ENCODE results near the gene KLF6. TPM values are rescaled to one million over a fixed set of nuclear protein-coding genes. Genes with fewer than 3 reads are reported as not detected.

The KLF6 gene
- total RNA-seq, 2 experiments from 2014 or later = 19.2 to 43.0 TPM

- Histone ChIP-seq H3K27ac (ENCODE audit: low read depth, low read length, poor library complexity, severe bottlenecking) (no peak overlapping the region), H3K4me2 (ENCODE audit: low read length) (no peak overlapping the region), H3K9me3 (ENCODE audit: low read length) (no peaks in the 10 kb centered on the region), H4K20me1 (ENCODE audit: insufficient read depth, low read length) (no peaks in the 10 kb centered on the region), H2AFZ (ENCODE audit: low read length) (no peak overlapping the region), H3K9me2 (ENCODE audit: insufficient read depth, low read length) (no peaks in the 10 kb centered on the region), H3K4me1 (ENCODE audit: insufficient read depth, low read length, poor library complexity, severe bottlenecking) (peaks cover 11% of the 10 kb centered on the region), H3K79me2 (ENCODE audit: insufficient read depth, low read depth, low read length) (no peaks in the 10 kb centered on the region), H3K4me3 (ENCODE audit: low read depth, low read length, poor library complexity, severe bottlenecking) (no peak overlapping the region), H3K36me3 (ENCODE audit: insufficient read depth, low read length) (no peaks in the 10 kb centered on the region)
- intact Hi-C loops (cut with micrococcal nuclease; ENCODE audit: unreplicated experiment) = no loop called here
- CTCF ChIA-PET (ENCODE audit: unreplicated experiment) = no interaction called here
- no TSS peak for BruUV-seq (replicated peaks)
- TF ChIP-seq CTCF (conservative IDR thresholded peaks at IDR 0.05; ENCODE audit: low read length) (no peak), EZH2phosphoT487 (IDR thresholded peaks at IDR 0.05; ENCODE audit: borderline replicate concordance, low read depth, low read length) (no peak)
- DNase-seq (ENCODE audit: low spot score) = no peak
- POLR2A ChIA-PET = interaction anchor here (0.7 kb wide), 1 partner anchor 22 kb away, joined by 4 read pairs; no protein-coding TSS in a partner anchor
These were observed 40.9 kb upstream of the KLF6 start for GRCh38 chr10:3825862-3826351.

DNA sequence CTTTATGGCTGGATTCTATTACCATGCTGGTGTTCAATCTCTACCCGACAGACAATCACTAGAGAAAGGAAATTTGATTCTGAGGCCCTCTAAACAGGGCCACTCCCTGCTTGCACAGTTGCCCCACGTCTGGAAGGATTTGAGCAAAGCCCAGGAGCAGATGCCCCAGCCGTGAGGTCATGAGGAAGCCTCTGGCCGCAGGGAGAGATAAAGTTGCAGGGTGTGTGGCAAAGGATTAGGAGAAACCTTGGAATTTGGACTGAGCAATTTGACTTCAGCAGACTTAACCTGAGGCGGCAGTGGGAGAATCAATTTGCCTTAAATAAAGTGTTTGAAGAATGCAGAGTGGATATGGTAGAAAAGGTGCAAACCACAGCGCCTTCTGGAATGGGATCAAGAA, 40.2 kb upstream of the KLF6 start:
- DNase-seq (ENCODE audit: low spot score) = no peak
- BruUV-seq (replicated peaks) = no TSS peak
- H3K36me3 ChIP-seq (ENCODE audit: insufficient read depth, low read length) = no peaks in the 10 kb centered on the region
- H2AFZ ChIP-seq (ENCODE audit: low read length) = no peak overlapping the region
- ChIA-PET CTCF (ENCODE audit: unreplicated experiment) (no interaction called here), POLR2A (no interaction called here)
- no peaks in the 10 kb centered on the region for H3K9me2 ChIP-seq (ENCODE audit: insufficient read depth, low read length)
- H3K4me2 ChIP-seq (ENCODE audit: low read length) = no peak overlapping the region
- TF ChIP-seq CTCF (conservative IDR thresholded peaks at IDR 0.05; ENCODE audit: low read length) = no peak
- no peak for TF ChIP-seq EZH2phosphoT487 (IDR thresholded peaks at IDR 0.05; ENCODE audit: borderline replicate concordance, low read depth, low read length)
- no peak overlapping the region for H3K27ac ChIP-seq (ENCODE audit: low read depth, low read length, poor library complexity, severe bottlenecking)
- no peaks in the 10 kb centered on the region for H3K79me2 ChIP-seq (ENCODE audit: insufficient read depth, low read depth, low read length)
- no peak overlapping the region for H3K4me3 ChIP-seq (ENCODE audit: low read depth, low read length, poor library complexity, severe bottlenecking)
- H4K20me1 ChIP-seq (ENCODE audit: insufficient read depth, low read length) = no peaks in the 10 kb centered on the region
- H3K4me1 ChIP-seq (ENCODE audit: insufficient read depth, low read length, poor library complexity, severe bottlenecking) = peaks cover 11% of the 10 kb centered on the region
- intact Hi-C loops (cut with micrococcal nuclease; ENCODE audit: unreplicated experiment) = no loop called here
- no peaks in the 10 kb centered on the region for H3K9me3 ChIP-seq (ENCODE audit: low read length)

- Histone ChIP-seq H3K36me3 (ENCODE audit: insufficient read depth, low read length) (no peaks in the 10 kb centered on the region), H3K4me3 (ENCODE audit: low read depth, low read length, poor library complexity, severe bottlenecking) (no peak overlapping the region), H3K4me1 (ENCODE audit: insufficient read depth, low read length, poor library complexity, severe bottlenecking) (no peaks in the 10 kb centered on the region), H2AFZ (ENCODE audit: low read length) (no peak overlapping the region), H3K9me3 (ENCODE audit: low read length) (no peaks in the 10 kb centered on the region), H3K4me2 (ENCODE audit: low read length) (no peak overlapping the region), H3K27ac (ENCODE audit: low read depth, low read length, poor library complexity, severe bottlenecking) (no peak overlapping the region), H4K20me1 (ENCODE audit: insufficient read depth, low read length) (no peaks in the 10 kb centered on the region), H3K9me2 (ENCODE audit: insufficient read depth, low read length) (no peaks in the 10 kb centered on the region), H3K79me2 (ENCODE audit: insufficient read depth, low read depth, low read length) (no peaks in the 10 kb centered on the region)
- no TSS peak for BruUV-seq (replicated peaks)
- no peak for DNase-seq (ENCODE audit: low spot score)
- ChIA-PET CTCF (ENCODE audit: unreplicated experiment) (no interaction called here), POLR2A (interaction anchor here (1.2 kb wide), 1 partner anchor 18 kb away, joined by 3 read pairs; no protein-coding TSS in a partner anchor)
- TF ChIP-seq EZH2phosphoT487 (IDR thresholded peaks at IDR 0.05; ENCODE audit: borderline replicate concordance, low read depth, low read length) (no peak), CTCF (conservative IDR thresholded peaks at IDR 0.05; ENCODE audit: low read length) (no peak)
- intact Hi-C loops (cut with micrococcal nuclease; ENCODE audit: unreplicated experiment) = no loop called here
These were observed 37.7 kb upstream of the KLF6 start for GRCh38 chr10:3822541-3823330.
